CD4-positive, alpha-beta memory T cell (primary cell): ENCODE measurements around the gene ELMO1. TPM values are rescaled to one million over a fixed set of nuclear protein-coding genes. Genes with fewer than 3 reads are reported as not detected.

ENCODE experiments used
- CTCF ChIA-PET: fragments of 350-600 bp; sonication (Branson Sonifier 250); formaldehyde crosslinking; loops from one replicate; lab custom pipeline; 2021; ENCODE audit warnings: inconsistent platforms; ENCODE audit not compliant: partially characterized antibody; lab: Charles Lee
- POLR2A ChIA-PET: fragments of 350-600 bp; sonication (Branson Sonifier 250); formaldehyde crosslinking; loops from one replicate; lab custom pipeline; 2021; ENCODE audit not compliant: partially characterized antibody; lab: Charles Lee
- DNase-seq, 5 donors: peaks; one replicate each; pipeline versions ENCODE4 v3.0.0 to v3.0.0-alpha.2; 2020 to 2022; ENCODE audit warnings: mixed read lengths in 1 of 5
- H3K27ac ChIP-seq: one replicate; pipeline ENCODE4 v1.7.0; 2013; ENCODE audit warnings: low read depth, low read length
- H3K27me3 ChIP-seq: 2 replicates; pipeline ENCODE4 v1.7.0; 2013; ENCODE audit warnings: mild to moderate bottlenecking, low read length, moderate library complexity; ENCODE audit not compliant: insufficient read depth
- H3K36me3 ChIP-seq: 2 replicates; pipeline ENCODE4 v1.7.0; 2013; ENCODE audit warnings: mild to moderate bottlenecking, low read length, moderate library complexity; ENCODE audit not compliant: insufficient read depth
- H3K4me1 ChIP-seq: 2 replicates; pipeline ENCODE4 v1.7.0; 2013; ENCODE audit warnings: mild to moderate bottlenecking, low read length, moderate library complexity; ENCODE audit not compliant: insufficient read depth
- H3K4me3 ChIP-seq, 2 donors: one replicate each; pipeline ENCODE4 v1.7.0; 2013; ENCODE audit warnings: low read length in 2 of 2, mild to moderate bottlenecking in 1 of 2
- H3K9me3 ChIP-seq, 2 donors: one replicate each; pipeline ENCODE4 v1.7.0; 2013; ENCODE audit warnings: low read length in 2 of 2, control low read depth in 1 of 2; ENCODE audit not compliant: control insufficient read depth in 1 of 2
- H3K27ac Mint-ChIP-seq, 7 donors: one replicate each; pipeline ENCODE4 v1.8.0; 2020 to 2021; ENCODE audit warnings: mixed read lengths in 7 of 7, mild to moderate bottlenecking in 6 of 7, inconsistent platforms in 3 of 7, moderate library complexity in 3 of 7
- H3K27me3 Mint-ChIP-seq, 2 donors: one replicate each; pipeline ENCODE4 v1.8.0; 2020 to 2021; ENCODE audit warnings: mixed read lengths in 2 of 2
- H3K36me3 Mint-ChIP-seq, 2 donors: one replicate each; pipeline ENCODE4 v1.8.0; 2020 to 2021; ENCODE audit warnings: mixed read lengths in 2 of 2, inconsistent platforms in 1 of 2, mild to moderate bottlenecking in 1 of 2
- H3K4me1 Mint-ChIP-seq, 4 donors: one replicate each; pipeline ENCODE4 v1.8.0; 2020 to 2021; ENCODE audit warnings: mixed read lengths in 4 of 4, mild to moderate bottlenecking in 1 of 4
- H3K4me3 Mint-ChIP-seq, 8 donors: one replicate each; pipeline ENCODE4 v1.8.0; 2020 to 2021; ENCODE audit warnings: mixed read lengths in 8 of 8, mild to moderate bottlenecking in 7 of 8, moderate library complexity in 6 of 8, inconsistent platforms in 3 of 8
- H3K9me3 Mint-ChIP-seq, 8 donors: one replicate each; pipeline ENCODE4 v1.8.0; 2020 to 2021; ENCODE audit warnings: mixed read lengths in 8 of 8, mild to moderate bottlenecking in 5 of 8, inconsistent platforms in 3 of 8, moderate library complexity in 1 of 8
- intact Hi-C: fragments of 100-400 bp; cut with micrococcal nuclease; formaldehyde crosslinking; loops from one replicate; pipeline ENCODE4 v1.15.1; 2023
- polyA plus RNA-seq, 2 donors: library from polyadenylated mRNA; unstranded; fragments of 300-500 nt; fragmentation: Illumina TruSeq; gene quantifications; one replicate each; pipeline ENCODE4 v1.2.3, GENCODE V29; 2021
- total RNA-seq, 2 experiments: library from RNA; stranded (reverse); gene quantifications; one replicate each; pipeline ENCODE4 v1.2.3, GENCODE V29; 2021

The ELMO1 gene
- total and polyA plus RNA-seq, 4 experiments from 2014 or later = 45.1 to 131 (median 111) TPM

DNA sequence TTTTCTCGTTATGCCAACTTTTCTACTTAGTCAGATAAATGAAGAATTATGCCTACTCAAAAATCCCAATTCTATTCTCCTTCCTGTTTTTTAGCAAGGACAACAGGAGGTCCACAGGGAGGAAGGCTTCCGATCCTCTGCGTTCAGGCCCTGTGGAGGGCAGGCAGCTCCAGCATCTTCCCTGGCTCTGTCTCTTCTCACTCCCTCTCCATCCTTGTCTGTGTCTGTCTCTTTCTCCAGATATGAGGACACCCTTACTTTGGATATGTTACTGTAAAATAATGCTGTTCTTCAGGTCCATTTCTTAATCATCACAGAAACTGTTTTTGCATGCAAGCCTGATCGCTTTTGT, 166.6 kb downstream of the ELMO1 start:
- ChIA-PET CTCF (interaction anchor here (1.0 to 1.4 kb wide), 3 partner anchors 61 to 213 kb away, joined by 3 read pairs; no protein-coding TSS in a partner anchor), POLR2A (no interaction called here)
- Mint-ChIP-seq H3K9me3 (peaks cover 0 to 3% (median 0%) of the 10 kb centered on the region in 8 donors), H3K4me1 (peaks cover 28 to 62% (median 49%) of the 10 kb centered on the region in 4 donors), H3K4me3 (no peak overlapping the region), H3K27ac (peak overlapping the region in 1 of 7 donors; percentile 81), H3K27me3 (no peaks in the 10 kb centered on the region), H3K36me3 (peaks cover 4 to 13% of the 10 kb centered on the region in 2 donors)
- intact Hi-C loops = no loop called here
- Histone ChIP-seq H3K27me3 (no peaks in the 10 kb centered on the region), H3K27ac (no peak overlapping the region), H3K9me3 (no peaks in the 10 kb centered on the region), H3K4me3 (no peak overlapping the region), H3K36me3 (no peaks in the 10 kb centered on the region), H3K4me1 (peaks cover 27% of the 10 kb centered on the region)
- DNase-seq = no peak

DNA sequence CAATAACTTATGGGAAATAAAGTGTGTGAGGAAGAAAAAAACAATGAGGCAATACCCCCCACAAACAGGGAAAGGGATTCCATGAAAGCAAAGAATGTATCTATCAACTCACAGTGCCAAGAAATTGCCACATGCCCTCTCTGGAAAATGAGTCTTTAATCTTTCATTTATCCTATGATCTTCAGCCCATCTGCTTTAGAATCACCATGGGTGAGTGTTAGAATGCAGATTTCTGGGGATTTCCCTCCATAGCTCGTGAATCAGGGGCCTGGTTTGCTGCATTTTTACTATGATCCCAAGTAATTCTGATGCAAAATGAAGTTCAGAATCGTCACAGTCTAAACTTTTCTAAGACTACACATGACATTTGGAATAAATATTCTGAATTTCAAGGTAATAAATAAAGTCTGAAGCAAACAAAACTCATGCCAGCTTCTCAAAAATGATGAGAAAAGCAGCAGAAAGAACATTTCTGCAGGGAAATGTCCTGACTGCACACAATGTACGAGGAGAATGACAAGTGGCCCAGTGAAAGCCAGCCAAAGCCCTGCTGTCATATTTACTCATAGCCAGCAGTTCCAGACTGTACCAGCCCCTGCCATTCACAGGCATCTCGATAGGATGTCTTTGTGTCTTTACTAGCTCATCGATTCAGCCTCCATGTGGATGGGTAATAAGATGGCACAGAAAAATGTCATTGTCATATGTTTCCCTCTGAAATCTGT, 167.1 kb downstream of the ELMO1 start:
- H3K4me1 Mint-ChIP-seq = peaks cover 28 to 65% (median 53%) of the 10 kb centered on the region in 4 donors
- POLR2A ChIA-PET = no interaction called here
- DNase-seq = no peak
- CTCF ChIA-PET = interaction anchor here (1.0 to 1.4 kb wide), 2 partner anchors 61 to 214 kb away, joined by 3 read pairs; no protein-coding TSS in a partner anchor
- no peak overlapping the region for H3K4me3 Mint-ChIP-seq
- peak overlapping the region in 1 of 7 donors; percentile 17 for H3K27ac Mint-ChIP-seq
- H3K27me3 ChIP-seq = no peaks in the 10 kb centered on the region
- no peak overlapping the region for H3K4me3 ChIP-seq
- H3K9me3 Mint-ChIP-seq = peaks cover 0 to 3% (median 0%) of the 10 kb centered on the region in 8 donors
- H3K27ac ChIP-seq = no peak overlapping the region
- intact Hi-C loops = no loop called here
- H3K36me3 Mint-ChIP-seq = peaks cover 6 to 13% of the 10 kb centered on the region in 2 donors
- no peaks in the 10 kb centered on the region for H3K27me3 Mint-ChIP-seq
- no peaks in the 10 kb centered on the region for H3K9me3 ChIP-seq
- H3K4me1 ChIP-seq = peaks cover 24% of the 10 kb centered on the region
- no peaks in the 10 kb centered on the region for H3K36me3 ChIP-seq

- peaks cover 18 to 21% of the 10 kb centered on the region in 2 donors for H3K36me3 Mint-ChIP-seq
- peaks cover 17% of the 10 kb centered on the region for H3K4me1 ChIP-seq
- no peaks in the 10 kb centered on the region for H3K36me3 ChIP-seq
- H3K4me1 Mint-ChIP-seq = peaks cover 27 to 59% (median 44%) of the 10 kb centered on the region in 4 donors
- intact Hi-C loops = no loop called here
- peak overlapping the region in 1 of 8 donors; percentile 47 for H3K4me3 Mint-ChIP-seq
- peak overlapping the region in 3 of 7 donors; percentile 36 to 52 (median 47) for H3K27ac Mint-ChIP-seq
- no peaks in the 10 kb centered on the region for H3K9me3 ChIP-seq
- H3K27me3 Mint-ChIP-seq = no peaks in the 10 kb centered on the region
- H3K9me3 Mint-ChIP-seq = no peaks in the 10 kb centered on the region
- ChIA-PET CTCF (interaction anchor here (1.3 to 2.0 kb wide), 3 partner anchors 12 to 218 kb away, joined by 3 to 6 read pairs (median 5); no protein-coding TSS in a partner anchor), POLR2A (no interaction called here)
- H3K4me3 ChIP-seq = no peak overlapping the region
- no peak overlapping the region for H3K27ac ChIP-seq
- no peaks in the 10 kb centered on the region for H3K27me3 ChIP-seq
- no peak for DNase-seq
Observed at GRCh38 chr7:37277513-37277912, 171.2 kb downstream of the ELMO1 start.

GRCh38 chr7:37275078-37275710, 173.5 kb downstream of the ELMO1 start:
- Histone ChIP-seq H3K4me3 (no peak overlapping the region), H3K36me3 (peaks cover 5% of the 10 kb centered on the region), H3K27ac (no peak overlapping the region), H3K9me3 (no peaks in the 10 kb centered on the region), H3K4me1 (peaks cover 17% of the 10 kb centered on the region), H3K27me3 (no peaks in the 10 kb centered on the region)
- H3K4me3 Mint-ChIP-seq = no peak overlapping the region
- peaks cover 24 to 26% of the 10 kb centered on the region in 2 donors for H3K36me3 Mint-ChIP-seq
- ChIA-PET CTCF (interaction anchor here (1.5 to 2.3 kb wide), 2 partner anchors 9 to 39 kb away, joined by 3 to 9 read pairs; no protein-coding TSS in a partner anchor), POLR2A (no interaction called here)
- no peak for DNase-seq
- H3K27me3 Mint-ChIP-seq = no peaks in the 10 kb centered on the region
- H3K9me3 Mint-ChIP-seq = no peaks in the 10 kb centered on the region
- intact Hi-C loops = no loop called here
- peaks cover 24 to 58% (median 40%) of the 10 kb centered on the region in 4 donors for H3K4me1 Mint-ChIP-seq
- peak overlapping the region in 4 of 7 donors; percentile 19 to 62 (median 36) for H3K27ac Mint-ChIP-seq

- Mint-ChIP-seq H3K4me1 (peaks cover 24 to 47% (median 33%) of the 10 kb centered on the region in 4 donors), H3K27ac (peak overlapping the region in 3 of 7 donors; percentile 26 to 79 (median 50)), H3K4me3 (no peak overlapping the region), H3K27me3 (no peaks in the 10 kb centered on the region), H3K9me3 (no peaks in the 10 kb centered on the region), H3K36me3 (peaks cover 22 to 29% of the 10 kb centered on the region in 2 donors)
- DNase-seq = no peak
- intact Hi-C loops = no loop called here
- ChIA-PET CTCF (interaction anchor here (1.5 to 2.3 kb wide), 2 partner anchors 11 to 38 kb away, joined by 3 to 9 read pairs; no protein-coding TSS in a partner anchor), POLR2A (no interaction called here)
- H3K36me3 ChIP-seq = peaks cover 5% of the 10 kb centered on the region
- no peaks in the 10 kb centered on the region for H3K9me3 ChIP-seq
- no peaks in the 10 kb centered on the region for H3K27me3 ChIP-seq
- H3K27ac ChIP-seq = no peak overlapping the region
- H3K4me3 ChIP-seq = no peak overlapping the region
- peaks cover 17% of the 10 kb centered on the region for H3K4me1 ChIP-seq
Observed at GRCh38 chr7:37273891-37274290, 174.8 kb downstream of the ELMO1 start.

DNA sequence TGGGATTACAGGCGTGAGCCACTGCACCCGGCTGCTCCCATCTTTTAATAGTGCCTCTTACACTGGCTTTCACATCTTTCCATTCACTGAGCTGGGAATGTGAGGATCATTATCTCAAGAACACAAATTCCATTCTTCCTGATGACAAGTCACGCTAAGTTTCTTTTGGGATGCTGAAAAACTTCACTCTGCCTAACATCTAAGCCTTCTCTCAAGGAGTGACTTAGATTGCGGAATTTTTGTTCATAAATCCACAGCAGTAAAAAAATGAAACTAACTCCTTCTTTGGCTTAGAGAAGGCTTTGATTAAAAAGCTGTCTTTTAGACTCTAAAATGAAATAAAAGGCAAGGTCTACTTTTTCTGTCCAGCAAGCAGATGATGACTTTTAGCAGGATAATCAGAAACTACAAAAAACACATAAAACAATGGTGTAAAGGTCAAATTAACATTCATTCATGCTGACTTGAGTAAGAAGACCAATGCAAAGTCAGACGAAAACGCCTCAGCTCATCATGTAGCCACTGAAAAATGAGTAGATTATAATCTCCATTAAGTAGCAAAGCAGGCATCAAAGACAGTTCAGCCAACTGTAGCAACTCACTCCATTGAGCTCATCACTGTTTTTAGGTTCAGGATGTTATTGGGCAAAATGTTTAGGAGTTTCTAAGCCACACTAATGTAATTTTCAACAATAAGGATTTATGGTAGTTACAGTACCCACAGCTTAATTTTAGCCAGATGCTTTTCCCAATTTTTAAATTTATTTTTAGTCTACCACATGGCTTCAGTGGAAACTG, 178.8 kb downstream of the ELMO1 start:
- Mint-ChIP-seq H3K4me1 (peaks cover 28 to 42% (median 36%) of the 10 kb centered on the region in 4 donors), H3K36me3 (peaks cover 28 to 37% of the 10 kb centered on the region in 2 donors), H3K4me3 (no peak overlapping the region), H3K27ac (no peak overlapping the region), H3K27me3 (no peaks in the 10 kb centered on the region), H3K9me3 (peaks cover 0 to 2% (median 0%) of the 10 kb centered on the region in 8 donors)
- Histone ChIP-seq H3K9me3 (no peaks in the 10 kb centered on the region), H3K4me1 (peaks cover 20% of the 10 kb centered on the region), H3K36me3 (peaks cover 5% of the 10 kb centered on the region), H3K4me3 (no peak overlapping the region), H3K27ac (no peak overlapping the region), H3K27me3 (no peaks in the 10 kb centered on the region)
- intact Hi-C loops = no loop called here
- DNase-seq = no peak
- ChIA-PET POLR2A (no interaction called here), CTCF (interaction anchor here (1.0 to 3.7 kb wide), 8 partner anchors 15 to 226 kb away, joined by 3 to 23 read pairs (median 6); partner anchors contain the start of gene ELMO1)
